ENCODE data around the gene P2RX3.

- TF ChIP-seq EZH2 (IDR thresholded peaks at IDR 0.05; ENCODE audit: low read length, missing control alignments) (no peak), CTCF (conservative IDR thresholded peaks at IDR 0.05 in 1 of 2, IDR thresholded peaks at IDR 0.05 in 1 of 2; ENCODE audit: low read depth in 1 of 2, low read length in 2 of 2) (no peak)
Measured at GRCh38 chr11:57325735-57326048, 12.5 kb upstream of the P2RX3 start.

Data from fibroblast of lung (primary cell).